ENCODE results near the gene PRLR.

- no peak for TF ChIP-seq GATA3 (IDR thresholded peaks at IDR 0.05; ENCODE audit: low read depth, low read length)
- TF ChIP-seq GATA2 (IDR thresholded peaks at IDR 0.05; ENCODE audit: low read depth, low read length) = no peak
Measured at GRCh38 chr5:35230038-35230611, at the start of gene PRLR.
